MM.1S (cell line): ENCODE data around the gene LINC01488.

Experiments used
- CTCF ChIP-seq: fragments of 300-600 bp; sonication (generic); IDR thresholded peaks from 2 replicates; pipeline ENCODE4 v1.5.1; 2016; ENCODE audit warnings: antibody characterized with exemption, low read length, mixed read lengths
- EZH2 ChIP-seq: fragments of 300-600 bp; sonication (generic); optimal IDR thresholded peaks from 2 replicates; pipeline ENCODE3; 2017; ENCODE audit warnings: low read depth, mild to moderate bottlenecking, antibody characterized with exemption, low read length, mixed read lengths
- EZH2phosphoT487 ChIP-seq: fragments of 300-600 bp; sonication (generic); IDR thresholded peaks from 2 replicates; pipeline ENCODE4 v1.6.1; 2018; ENCODE audit warnings: antibody characterized with exemption, low read length

- TF ChIP-seq CTCF (no peak), EZH2 (no peak), EZH2phosphoT487 (no peak)
Measured at GRCh38 chr11:69509381-69509780, 27.9 kb downstream of the LINC01488 start.
